Heart left ventricle (tissue), 16 donors: Measurements from ENCODE around the gene EME1. TPM values are rescaled to one million over a fixed set of nuclear protein-coding genes. Genes with fewer than 3 reads are reported as not detected.

Source experiments
- ATAC-seq, 4 donors: fragments of 200-7000 bp; cut with Tn5 transposase; one replicate each; pipeline ENCODE4 v1.9.1; 2020 to 2022; ENCODE audit warnings: moderate library complexity in 4 of 4, mild to moderate bottlenecking in 3 of 4, moderate number of reproducible peaks in 1 of 4
- DNase-seq, 5 donors: peaks; one replicate each; pipeline ENCODE4 v3.0.0-alpha.2; 2020
- H3K27ac ChIP-seq, 12 donors: fragments of 200-600 bp; sonication (generic) in 4 of 12; one replicate each; pipeline versions ENCODE4 v1.5.0 to v1.8.0; 2016 to 2022; ENCODE audit warnings: mild to moderate bottlenecking in 2 of 12
- H3K27me3 ChIP-seq, 9 donors: fragments of 200-600 bp; sonication (generic) in 2 of 9; one replicate each; pipeline versions ENCODE4 v1.5.1 to v1.8.0; 2016 to 2022; ENCODE audit warnings: mild to moderate bottlenecking in 3 of 9
- H3K36me3 ChIP-seq, 9 donors: fragments of 200-600 bp; sonication (generic) in 2 of 9; one replicate each; pipeline versions ENCODE4 v1.5.0 to v1.8.0; 2018 to 2022; ENCODE audit warnings: mild to moderate bottlenecking in 2 of 9
- H3K4me1 ChIP-seq, 12 donors: fragments of 200-600 bp; sonication (generic) in 4 of 12; one replicate each; pipeline versions ENCODE4 v1.5.0 to v1.8.0; 2016 to 2022; ENCODE audit warnings: mild to moderate bottlenecking in 3 of 12
- H3K4me3 ChIP-seq, 12 donors: fragments of 200-600 bp; sonication (generic) in 4 of 12; one replicate each; pipeline versions ENCODE4 v1.5.0 to v1.8.0; 2017 to 2022; ENCODE audit warnings: mild to moderate bottlenecking in 9 of 12, moderate library complexity in 4 of 12
- H3K9me3 ChIP-seq, 12 donors: fragments of 200-600 bp; sonication (generic) in 4 of 12; one replicate each; pipeline versions ENCODE4 v1.5.0 to v1.8.0; 2016 to 2022; ENCODE audit warnings: mild to moderate bottlenecking in 1 of 12
- POLR2A ChIP-seq, 2 donors: fragments of 450-650 bp; IDR thresholded peaks; one replicate each; pipeline ENCODE4 v1.6.1; 2017; ENCODE audit warnings: antibody characterized with exemption in 2 of 2, mild to moderate bottlenecking in 2 of 2, moderate library complexity in 2 of 2
- WGBS, 4 donors: extraction: QIAGEN DNeasy Blood & Tissue Kit in 2 of 4; methylation state at CpG; one replicate each; pipeline versions ENCODE4 v1.1.5 to v1.1.7; 2013 to 2018; 5-methylcytosine and 5-hydroxymethylcytosine counted together
- intact Hi-C, 10 donors: fragments of 100-400 bp; cut with DNase I; formaldehyde crosslinking; loops; one replicate each; pipeline versions ENCODE4 v1.11.1 to v1.14.2; 2022
- polyA plus RNA-seq, 2 donors: library from polyadenylated mRNA; stranded (reverse); fragments of 200-250 nt; gene quantifications; one replicate each; pipeline ENCODE4 v1.2.3, GENCODE V29; 2013
- total RNA-seq, 9 donors: library from RNA; depleted of rRNA in 2 of 9; stranded (reverse); fragments of >200 nt in 2 of 9; fragmentation: NEBNext Ultra II Directional in 3 of 9; extraction: Animal tissue kit (Norgen Biotek cat#: 25700) in 3 of 9; gene quantifications; one replicate each; pipeline versions ENCODE4 v1.1.0 to v1.2.4, GENCODE V29; 2016 to 2023
- TF ChIP-seq, protein P1 (sequence below), 12 donors: fragments of 200-600 bp; sonication (generic) in 4 of 12; IDR thresholded peaks; one replicate each; pipeline versions ENCODE4 v1.5.0 to v1.8.0; 2018 to 2022; ENCODE audit warnings: antibody characterized with exemption in 12 of 12, mild to moderate bottlenecking in 5 of 12
- donor health status: ischemic (EF 13 %, LVEDD 7.1; RV severe dilation, severe dysfunction).
- donor health status: healthy with polysubstance abuse.
- donor health status: DM: no; HTN: yes; CAD: no.
- donor health status: DM: no; HTN: no; CAD: no.
- donor health status: ischemic (EF 25% LVEDD 6.9; RV normal size, moderate dysfunction).
- donor health status: ischemic (EF 25% LVEDD 5.7; RV mildly dilated, moderate dysfunction).
- donor health status: healthy.
- donor health status: DM: yes; HTN: yes; CAD: no.
- donor health status: ischemic (EF 35%, LVEDD 5.7; RV mildly dilated, moderate dysfunction).
- donor health status: nonischemic (EF 11% LVEDD 7.7; RV severe dilation, severe dysfunction).
- donor health status: DM: yes; HTN: yes; CAD: no.
- donor health status: PGD.
- donor health status: ischemic (EF 29% LVEDD 5.4; RV normal size, mild dysfunction).
- donor health status: nonischemic (EF 23%, LVEDD 6.1; RV moderate dilation, normal function).

EME1 gene
- total and polyA plus RNA-seq, 11 donors: 0.22 to 3.4 (median 0.72) TPM; not detected in 6

DNA sequence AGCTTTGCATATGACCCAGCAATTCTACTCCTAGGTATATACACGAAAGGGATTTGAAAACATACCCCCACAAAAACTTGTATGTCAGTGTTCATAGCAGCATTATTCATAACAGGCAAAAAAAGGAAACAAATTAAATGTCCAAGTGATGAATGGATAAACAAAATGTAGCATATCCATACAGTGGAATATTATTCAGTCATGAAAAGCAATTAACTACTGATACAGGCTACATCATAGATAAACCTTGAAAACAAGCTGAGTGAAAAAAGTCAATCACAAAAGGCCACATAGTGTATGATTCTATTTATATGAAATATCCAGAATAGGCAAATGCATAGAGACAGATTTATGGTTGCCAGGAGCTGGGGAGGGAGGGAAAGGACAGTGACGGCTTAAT is 676 bp downstream of the EME1 start:
- DNase-seq: no peak
- H3K36me3 ChIP-seq: peaks cover 0 to 22% (median 19%) of the 10 kb centered on the region in 9 donors
- 78 to 94% (median 88%) methylated on average over 2 of the region's 2 CpGs for WGBS, 4 donors
- peak overlapping the region in 3 of 12 donors; percentile 72 to 84 (median 74) for H3K4me3 ChIP-seq
- H3K4me1 ChIP-seq: peaks cover 0 to 23% (median 14%) of the 10 kb centered on the region in 12 donors
- intact Hi-C loops: loop anchor here in 1 of 10 donors (10.0 kb wide), 1 partner anchor 101 kb away; the partner anchor contains the start of gene RSAD1
- H3K27ac ChIP-seq: no peak overlapping the region
- no peak for ATAC-seq
- no peaks in the 10 kb centered on the region for H3K9me3 ChIP-seq
- no peak for TF ChIP-seq POLR2A (IDR thresholded peaks at IDR 0.05)
- TF ChIP-seq, protein P1, sequence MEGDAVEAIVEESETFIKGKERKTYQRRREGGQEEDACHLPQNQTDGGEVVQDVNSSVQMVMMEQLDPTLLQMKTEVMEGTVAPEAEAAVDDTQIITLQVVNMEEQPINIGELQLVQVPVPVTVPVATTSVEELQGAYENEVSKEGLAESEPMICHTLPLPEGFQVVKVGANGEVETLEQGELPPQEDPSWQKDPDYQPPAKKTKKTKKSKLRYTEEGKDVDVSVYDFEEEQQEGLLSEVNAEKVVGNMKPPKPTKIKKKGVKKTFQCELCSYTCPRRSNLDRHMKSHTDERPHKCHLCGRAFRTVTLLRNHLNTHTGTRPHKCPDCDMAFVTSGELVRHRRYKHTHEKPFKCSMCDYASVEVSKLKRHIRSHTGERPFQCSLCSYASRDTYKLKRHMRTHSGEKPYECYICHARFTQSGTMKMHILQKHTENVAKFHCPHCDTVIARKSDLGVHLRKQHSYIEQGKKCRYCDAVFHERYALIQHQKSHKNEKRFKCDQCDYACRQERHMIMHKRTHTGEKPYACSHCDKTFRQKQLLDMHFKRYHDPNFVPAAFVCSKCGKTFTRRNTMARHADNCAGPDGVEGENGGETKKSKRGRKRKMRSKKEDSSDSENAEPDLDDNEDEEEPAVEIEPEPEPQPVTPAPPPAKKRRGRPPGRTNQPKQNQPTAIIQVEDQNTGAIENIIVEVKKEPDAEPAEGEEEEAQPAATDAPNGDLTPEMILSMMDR (IDR thresholded peaks at IDR 0.05): no peak
- H3K27me3 ChIP-seq: no peaks in the 10 kb centered on the region

GRCh38 chr17:50375858-50376538 is 3.0 kb downstream of the EME1 start:
- Histone ChIP-seq H3K4me1 (peaks cover 0 to 22% (median 14%) of the 10 kb centered on the region in 12 donors), H3K36me3 (peaks cover 0 to 13% (median 3%) of the 10 kb centered on the region in 9 donors), H3K4me3 (no peak overlapping the region), H3K27me3 (no peaks in the 10 kb centered on the region), H3K9me3 (no peaks in the 10 kb centered on the region), H3K27ac (no peak overlapping the region)
- 77 to 80% (median 80%) methylated on average over 5 of the region's 5 CpGs for WGBS, 4 donors
- DNase-seq: no peak
- no peak for TF ChIP-seq POLR2A (IDR thresholded peaks at IDR 0.05)
- TF ChIP-seq, protein P1 (IDR thresholded peaks at IDR 0.05): no peak
- no peak for ATAC-seq
- intact Hi-C loops: loop anchor here in 1 of 10 donors (10.0 kb wide), 1 partner anchor 99 kb away; the partner anchor contains the start of gene RSAD1

DNA sequence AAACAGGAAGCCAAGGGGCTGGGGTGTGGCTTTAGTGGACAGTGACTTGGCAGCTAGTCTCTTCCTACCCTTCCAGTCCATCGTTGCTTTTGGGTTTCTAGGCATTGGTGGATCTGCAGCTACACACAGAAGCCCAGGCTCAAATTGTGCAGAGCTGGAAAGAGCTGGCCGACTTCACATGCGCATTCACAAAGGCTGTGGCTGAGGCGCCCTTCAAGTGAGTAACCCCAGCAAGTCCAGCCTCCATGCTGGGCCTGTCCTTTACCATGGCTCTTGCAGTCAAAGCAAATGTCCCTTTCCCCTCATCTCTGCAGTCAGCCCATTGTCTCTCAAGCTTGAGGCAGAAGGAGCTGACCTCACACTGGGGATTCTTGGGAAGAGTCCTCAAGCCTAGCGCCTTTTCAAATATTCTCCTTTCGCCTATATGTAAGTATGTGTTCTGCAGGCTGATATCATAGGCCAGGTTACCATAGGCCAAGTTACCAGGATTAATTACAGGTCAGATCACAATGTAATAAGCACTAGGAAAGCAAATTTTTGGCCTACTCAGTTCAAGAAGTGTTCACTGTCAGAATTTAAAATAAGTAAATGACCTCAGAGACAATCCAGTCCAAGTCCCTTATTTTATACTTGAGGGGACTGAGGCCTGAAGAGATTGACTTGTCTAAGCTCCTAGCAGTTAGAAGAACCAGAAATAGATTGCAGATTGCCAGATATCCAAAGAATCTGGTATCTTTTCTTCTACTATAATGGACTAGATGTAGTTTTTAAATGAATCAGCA is 6.5 kb downstream of the EME1 start:
- H3K4me1 ChIP-seq: peaks cover 0 to 6% (median 0%) of the 10 kb centered on the region in 12 donors
- TF ChIP-seq, protein P1 (IDR thresholded peaks at IDR 0.05): no peak
- TF ChIP-seq POLR2A (IDR thresholded peaks at IDR 0.05): no peak
- no peak overlapping the region for H3K27ac ChIP-seq
- DNase-seq (no peak), ATAC-seq (no peak)
- no peak overlapping the region for H3K4me3 ChIP-seq
- no peaks in the 10 kb centered on the region for H3K27me3 ChIP-seq
- no peaks in the 10 kb centered on the region for H3K9me3 ChIP-seq
- WGBS, 4 donors: 91 to 93% (median 92%) methylated on average over 6 of the region's 6 CpGs
- H3K36me3 ChIP-seq: peaks cover 3 to 49% (median 38%) of the 10 kb centered on the region in 9 donors
- intact Hi-C loops: loop anchor here in 1 of 10 donors (10.0 kb wide), 1 partner anchor 95 kb away; the partner anchor contains the start of gene RSAD1
